CD4-positive, alpha-beta T cell (primary cell): ENCODE data around the gene RNASE13. TPM values are rescaled to one million over a fixed set of nuclear protein-coding genes. Genes with fewer than 3 reads are reported as not detected.
A peak's percentile ranks its signal among the peaks of the same experiment; 100 is the strongest.

Experiments
- ATAC-seq: fragments of 200-7000 bp; cut with Tn5 transposase; one replicate; pipeline ENCODE4 v1.10.0; 2022; ENCODE audit warnings: mild to moderate bottlenecking; ENCODE audit not compliant: poor library complexity
- CTCF ChIA-PET: fragments of 350-600 bp; sonication (Branson Sonifier 250); formaldehyde crosslinking; loops from one replicate; lab custom pipeline; 2021; ENCODE audit warnings: antibody characterized with exemption, inconsistent platforms; lab: Charles Lee
- POLR2A ChIA-PET: fragments of 350-600 bp; sonication (Branson Sonifier 250); formaldehyde crosslinking; loops from one replicate; lab custom pipeline; 2021; ENCODE audit warnings: antibody characterized with exemption, inconsistent platforms; lab: Charles Lee
- DNase-seq, 14 experiments: peaks; one replicate each; pipeline ENCODE4 v3.0.0-alpha.2; 2013 to 2020; ENCODE audit warnings: mixed read lengths in 2 of 14
- H3K27ac ChIP-seq, 2 donors: one replicate each; pipeline versions ENCODE4 v1.5.1 to v1.7.0; 2013; ENCODE audit warnings: low read length in 2 of 2, low read depth in 1 of 2, mild to moderate bottlenecking in 1 of 2
- H3K27me3 ChIP-seq, 2 experiments: 1 replicate in 1 of 2; 2 replicates in 1 of 2; pipeline versions ENCODE4 v1.6.1 to v1.7.0; 2013; ENCODE audit warnings: low read length in 2 of 2, control low read depth in 1 of 2, mild to moderate bottlenecking in 1 of 2, moderate library complexity in 1 of 2; ENCODE audit not compliant: insufficient read depth in 2 of 2, control insufficient read depth in 1 of 2
- H3K36me3 ChIP-seq: one replicate; pipeline ENCODE4 v1.6.1; 2013; ENCODE audit warnings: low read length, control low read depth; ENCODE audit not compliant: insufficient read depth
- H3K4me1 ChIP-seq: one replicate; pipeline ENCODE4 v1.6.1; 2013; ENCODE audit warnings: low read length, control low read depth; ENCODE audit not compliant: insufficient read depth
- H3K4me3 ChIP-seq: one replicate; pipeline ENCODE4 v1.5.1; 2013; ENCODE audit warnings: mild to moderate bottlenecking, low read length, moderate library complexity
- H3K9me3 ChIP-seq, 2 experiments: 1 replicate in 1 of 2; 2 replicates in 1 of 2; pipeline versions ENCODE4 v1.6.1 to v1.7.0; 2013; ENCODE audit warnings: low read length in 2 of 2, mild to moderate bottlenecking in 2 of 2, control low read depth in 1 of 2, moderate library complexity in 1 of 2; ENCODE audit not compliant: control insufficient read depth in 1 of 2, insufficient read depth in 1 of 2
- H3K27ac Mint-ChIP-seq: one replicate; pipeline ENCODE4 v1.8.0; 2020; ENCODE audit warnings: mixed read lengths
- H3K27me3 Mint-ChIP-seq: one replicate; pipeline ENCODE4 v1.8.0; 2021; ENCODE audit warnings: mixed read lengths
- H3K36me3 Mint-ChIP-seq: one replicate; pipeline ENCODE4 v1.8.0; 2021; ENCODE audit warnings: low read depth, mixed read lengths
- H3K4me1 Mint-ChIP-seq: one replicate; pipeline ENCODE4 v1.8.0; 2021; ENCODE audit warnings: low read depth, mixed read lengths
- H3K4me3 Mint-ChIP-seq: one replicate; pipeline ENCODE4 v1.8.0; 2020; ENCODE audit warnings: mild to moderate bottlenecking, mixed read lengths
- H3K9me3 Mint-ChIP-seq: one replicate; pipeline ENCODE4 v1.8.0; 2020; ENCODE audit warnings: mixed read lengths
- intact Hi-C, 2 experiments: fragments of 100-400 bp; cut with DNase I in 1 of 2; cut with micrococcal nuclease in 1 of 2; formaldehyde crosslinking; loops; one replicate each; pipeline versions ENCODE4 v1.15.1 to v1.9.0; 2023 to 2025; cut with DNase I, micrococcal nuclease
- total RNA-seq, 174 experiments: library from RNA in 2 of 174; stranded (reverse) in 2 of 174; gene quantifications; one replicate each; pipeline ENCODE4 v1.2.3 and lab custom pipeline; 2021 to 2026
- TF ChIP-seq, protein P1 (sequence below): fragments of 200-600 bp; IDR thresholded peaks from one replicate; pipeline ENCODE4 v1.8.0; 2022; ENCODE audit warnings: antibody characterized with exemption, mild to moderate bottlenecking

RNASE13 gene
- total RNA-seq, 2 experiments from 2014 or later, result not detected

DNA sequence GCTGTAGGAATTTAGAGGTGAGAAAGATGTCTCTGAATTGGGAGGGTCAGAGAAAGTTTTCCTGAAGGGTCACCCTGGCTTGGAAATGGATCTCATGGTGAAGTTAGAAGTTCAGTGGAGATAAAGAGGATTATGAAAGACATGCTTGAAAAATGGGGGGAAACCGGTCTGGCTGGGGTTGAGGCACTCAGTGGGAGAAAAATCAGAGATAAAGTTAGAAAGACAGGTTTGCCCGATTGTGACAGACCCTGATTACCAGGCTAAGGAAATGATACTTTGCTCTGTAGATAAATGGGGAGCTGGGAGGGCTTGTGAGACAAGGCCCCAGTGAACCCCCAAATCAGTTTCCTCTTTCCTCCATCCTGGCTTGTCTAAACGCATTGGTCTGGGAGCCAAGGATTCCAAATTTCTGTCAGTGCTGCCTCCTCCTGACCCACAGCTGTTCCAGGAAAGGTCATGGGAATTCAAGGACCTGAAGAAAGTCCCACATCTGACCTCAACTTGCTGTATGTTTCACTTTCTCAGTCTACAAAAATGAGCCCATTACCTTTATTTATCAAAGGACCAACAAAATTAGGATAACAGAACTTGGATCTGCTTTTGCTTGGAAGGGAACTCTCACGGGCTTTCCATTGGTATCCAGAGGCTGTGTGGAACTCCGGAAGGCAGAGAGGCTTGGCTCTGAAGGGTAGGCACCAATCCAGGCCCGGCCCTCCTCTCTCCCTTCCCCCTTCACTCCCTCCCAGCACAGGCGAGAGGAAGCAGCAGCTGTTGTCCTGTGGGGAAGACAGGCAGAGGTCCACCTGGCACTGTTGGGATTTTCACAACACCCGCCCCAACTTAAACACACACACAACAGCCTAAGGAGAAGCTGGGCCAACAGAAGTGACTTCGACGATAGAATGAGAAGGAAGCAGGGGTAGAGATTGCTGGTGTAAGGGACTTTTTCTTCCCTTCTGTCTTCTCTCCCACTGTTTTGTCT lies 4.1 kb upstream of the RNASE13 start:
- POLR2A ChIA-PET, result interaction anchor here (1.3 to 2.8 kb wide), 2 partner anchors 24 to 54 kb away, joined by 3 to 22 read pairs; no protein-coding TSS in a partner anchor

GRCh38 chr14:21037156-21037555 lies 2.5 kb upstream of the RNASE13 start:
- Mint-ChIP-seq H3K9me3 (no peaks in the 10 kb centered on the region), H3K36me3 (no peaks in the 10 kb centered on the region), H3K27me3 (peaks cover 1% of the 10 kb centered on the region), H3K4me3 (no peak overlapping the region), H3K4me1 (no peaks in the 10 kb centered on the region), H3K27ac (no peak overlapping the region)
- peaks cover 0 to 3% of the 10 kb centered on the region in 2 experiments for H3K27me3 ChIP-seq
- TF ChIP-seq, protein P1, sequence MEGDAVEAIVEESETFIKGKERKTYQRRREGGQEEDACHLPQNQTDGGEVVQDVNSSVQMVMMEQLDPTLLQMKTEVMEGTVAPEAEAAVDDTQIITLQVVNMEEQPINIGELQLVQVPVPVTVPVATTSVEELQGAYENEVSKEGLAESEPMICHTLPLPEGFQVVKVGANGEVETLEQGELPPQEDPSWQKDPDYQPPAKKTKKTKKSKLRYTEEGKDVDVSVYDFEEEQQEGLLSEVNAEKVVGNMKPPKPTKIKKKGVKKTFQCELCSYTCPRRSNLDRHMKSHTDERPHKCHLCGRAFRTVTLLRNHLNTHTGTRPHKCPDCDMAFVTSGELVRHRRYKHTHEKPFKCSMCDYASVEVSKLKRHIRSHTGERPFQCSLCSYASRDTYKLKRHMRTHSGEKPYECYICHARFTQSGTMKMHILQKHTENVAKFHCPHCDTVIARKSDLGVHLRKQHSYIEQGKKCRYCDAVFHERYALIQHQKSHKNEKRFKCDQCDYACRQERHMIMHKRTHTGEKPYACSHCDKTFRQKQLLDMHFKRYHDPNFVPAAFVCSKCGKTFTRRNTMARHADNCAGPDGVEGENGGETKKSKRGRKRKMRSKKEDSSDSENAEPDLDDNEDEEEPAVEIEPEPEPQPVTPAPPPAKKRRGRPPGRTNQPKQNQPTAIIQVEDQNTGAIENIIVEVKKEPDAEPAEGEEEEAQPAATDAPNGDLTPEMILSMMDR, result no peak
- CTCF ChIA-PET, result interaction anchor here (2.1 kb wide), 1 partner anchor 23 kb away, joined by 9 read pairs; no protein-coding TSS in a partner anchor
- POLR2A ChIA-PET, result interaction anchor here (1.2 kb wide), 1 partner anchor 22 kb away, joined by 3 read pairs; no protein-coding TSS in a partner anchor
- no peak overlapping the region for H3K27ac ChIP-seq
- intact Hi-C loops, result no loop called here
- no peaks in the 10 kb centered on the region for H3K4me1 ChIP-seq
- ATAC-seq (no peak), DNase-seq (no peak)
- no peak overlapping the region for H3K4me3 ChIP-seq
- no peaks in the 10 kb centered on the region for H3K9me3 ChIP-seq
- H3K36me3 ChIP-seq, result no peaks in the 10 kb centered on the region

More for the DNA sequence above, 4.1 kb upstream of the RNASE13 start:
- Histone ChIP-seq H3K4me3 (no peak overlapping the region), H3K9me3 (no peaks in the 10 kb centered on the region), H3K36me3 (no peaks in the 10 kb centered on the region), H3K4me1 (peaks cover 5% of the 10 kb centered on the region), H3K27ac (no peak overlapping the region), H3K27me3 (peaks cover 0 to 3% of the 10 kb centered on the region in 2 experiments)
- no peaks in the 10 kb centered on the region for H3K36me3 Mint-ChIP-seq
- peaks cover 10% of the 10 kb centered on the region for H3K27me3 Mint-ChIP-seq
- ATAC-seq (no peak), DNase-seq (no peak)
- H3K9me3 Mint-ChIP-seq, result no peaks in the 10 kb centered on the region
- intact Hi-C loops, result no loop called here
- no peak overlapping the region for H3K4me3 Mint-ChIP-seq
- TF ChIP-seq, protein P1, result no peak
- H3K27ac Mint-ChIP-seq, result no peak overlapping the region
- CTCF ChIA-PET, result interaction anchor here (1.7 to 3.0 kb wide), 4 partner anchors 20 to 54 kb away, joined by 7 to 58 read pairs (median 8); no protein-coding TSS in a partner anchor
- H3K4me1 Mint-ChIP-seq, result no peaks in the 10 kb centered on the region

GRCh38 chr14:21036751-21037150 lies 2.1 kb upstream of the RNASE13 start:
- Mint-ChIP-seq H3K9me3 (no peaks in the 10 kb centered on the region), H3K4me3 (no peak overlapping the region), H3K27ac (no peak overlapping the region), H3K36me3 (no peaks in the 10 kb centered on the region), H3K27me3 (no peaks in the 10 kb centered on the region), H3K4me1 (no peaks in the 10 kb centered on the region)
- CTCF ChIA-PET, result interaction anchor here (2.1 kb wide), 1 partner anchor 22 kb away, joined by 9 read pairs; no protein-coding TSS in a partner anchor
- Histone ChIP-seq H3K4me3 (no peak overlapping the region), H3K27ac (no peak overlapping the region), H3K27me3 (peaks cover 0 to 3% of the 10 kb centered on the region in 2 experiments), H3K9me3 (no peaks in the 10 kb centered on the region), H3K36me3 (no peaks in the 10 kb centered on the region), H3K4me1 (no peaks in the 10 kb centered on the region)
- DNase-seq (peak in 1 of 14 experiments; percentile 36), ATAC-seq (no peak)
- POLR2A ChIA-PET, result interaction anchor here (1.2 kb wide), 1 partner anchor 22 kb away, joined by 3 read pairs; no protein-coding TSS in a partner anchor
- TF ChIP-seq, protein P1, result no peak
- intact Hi-C loops, result no loop called here
